Dermis blood vessel endothelial cell (primary cell): ENCODE measurements around the gene DUT. TPM values are rescaled to one million over a fixed set of nuclear protein-coding genes. Genes with fewer than 3 reads are reported as not detected.

Experiments used
- DNase-seq: peaks from one replicate; pipeline ENCODE4 v3.0.0; 2010
- total RNA-seq: library from RNA; depleted of rRNA; stranded (reverse); fragments of >200 nt; gene quantifications from 2 replicates; pipeline ENCODE4 v1.2.3, GENCODE V29; 2014

The DUT gene
- total RNA-seq, 1 donor from 2014 or later: 58.4 TPM

- DNase-seq: peak; percentile 17
Observed at GRCh38 chr15:48330105-48330785, 984 bp upstream of the DUT start.

GRCh38 chr15:48331796-48332641 is 790 bp downstream of the DUT start:
- DNase-seq: peak; percentile 64

- no peak for DNase-seq
Observed at GRCh38 chr15:48332642-48333034, 1.4 kb downstream of the DUT start.

- no peak for DNase-seq
Observed at GRCh38 chr15:48333540-48333939, 2.3 kb downstream of the DUT start.

- no peak for DNase-seq
Observed at GRCh38 chr15:48334260-48334659, 3.0 kb downstream of the DUT start.

- peak; percentile 32 for DNase-seq
Observed at GRCh38 chr15:48336940-48337339, 5.7 kb downstream of the DUT start.

GRCh38 chr15:48337607-48338006 is 6.4 kb downstream of the DUT start:
- no peak for DNase-seq

- DNase-seq: no peak
Observed at GRCh38 chr15:48340111-48340510, 8.9 kb downstream of the DUT start.

GRCh38 chr15:48343865-48344264 is 12.6 kb downstream of the DUT start:
- DNase-seq: no peak

GRCh38 chr15:48345516-48345915 is 14.3 kb downstream of the DUT start:
- no peak for DNase-seq

GRCh38 chr15:48352474-48353072 is 21.3 kb downstream of the DUT start:
- DNase-seq: peak; percentile 82

GRCh38 chr15:48354694-48355303 is 23.6 kb downstream of the DUT start:
- no peak for DNase-seq

GRCh38 chr15:48355377-48355776 is 24.1 kb downstream of the DUT start:
- DNase-seq: no peak

- peak; percentile 67 for DNase-seq
Observed at GRCh38 chr15:48358229-48359152, 27.3 kb downstream of the DUT start.

GRCh38 chr15:48360841-48361240 is 29.6 kb downstream of the DUT start:
- no peak for DNase-seq

GRCh38 chr15:48361685-48362084 is 30.5 kb downstream of the DUT start:
- DNase-seq: no peak

GRCh38 chr15:48363474-48363873 is 32.2 kb downstream of the DUT start:
- no peak for DNase-seq

- no peak for DNase-seq
Observed at GRCh38 chr15:48365575-48365974, 34.3 kb downstream of the DUT start.

- DNase-seq: no peak
Observed at GRCh38 chr15:48366584-48367312, 35.5 kb downstream of the DUT start.

GRCh38 chr15:48367483-48367882 is 36.3 kb downstream of the DUT start:
- DNase-seq: no peak

GRCh38 chr15:48370460-48370859 is 39.2 kb downstream of the DUT start:
- DNase-seq: no peak
